ENCODE measurements around the gene INPP5D.
"Not testable (repeated sequence)": the region's sequence is repeated elsewhere in the genome, so short reads cannot be mapped to it uniquely, and the experiment has no call there.

INPP5D gene

DNA sequence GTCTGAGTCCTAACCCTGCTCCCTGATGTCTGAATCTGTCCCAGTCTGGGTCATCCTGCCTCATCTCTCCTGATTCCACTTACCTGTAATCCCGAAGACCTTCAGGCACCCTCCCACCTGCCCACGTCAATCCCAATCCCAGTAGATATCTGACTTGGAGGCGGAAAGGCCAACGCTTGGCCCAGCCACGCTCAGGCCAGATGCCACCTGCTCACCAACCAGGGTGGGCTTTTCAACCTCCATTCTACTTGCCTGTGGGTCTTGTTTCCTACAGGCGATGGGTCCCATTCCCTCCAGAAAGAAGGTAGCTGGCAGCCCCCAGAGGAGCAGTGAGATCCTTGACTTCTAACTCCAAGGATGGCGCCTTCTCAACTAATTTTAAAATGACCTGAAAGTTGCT lies 59.7 kb downstream of the INPP5D start:
- no peak for DNase-seq

DNA sequence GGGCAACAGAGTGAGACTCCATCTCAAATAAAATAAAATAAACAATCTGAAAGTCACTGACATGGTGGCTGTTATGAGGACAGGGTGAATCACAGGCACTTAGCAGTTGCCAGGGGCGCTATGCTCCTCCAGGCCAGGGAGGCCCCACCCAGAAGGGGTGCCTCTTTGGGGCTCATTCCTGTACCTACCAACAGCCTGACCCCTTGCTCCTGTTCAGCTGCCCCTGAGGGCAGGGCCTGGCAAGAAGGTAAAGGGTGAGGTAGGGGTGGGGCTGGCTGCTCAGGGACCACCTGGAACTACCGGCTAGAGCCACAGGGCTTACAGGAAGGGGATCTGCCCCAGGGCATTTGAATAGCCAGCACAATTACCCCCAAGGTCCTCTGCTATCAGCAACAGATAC lies 60.3 kb downstream of the INPP5D start:
- no peak for DNase-seq

DNA sequence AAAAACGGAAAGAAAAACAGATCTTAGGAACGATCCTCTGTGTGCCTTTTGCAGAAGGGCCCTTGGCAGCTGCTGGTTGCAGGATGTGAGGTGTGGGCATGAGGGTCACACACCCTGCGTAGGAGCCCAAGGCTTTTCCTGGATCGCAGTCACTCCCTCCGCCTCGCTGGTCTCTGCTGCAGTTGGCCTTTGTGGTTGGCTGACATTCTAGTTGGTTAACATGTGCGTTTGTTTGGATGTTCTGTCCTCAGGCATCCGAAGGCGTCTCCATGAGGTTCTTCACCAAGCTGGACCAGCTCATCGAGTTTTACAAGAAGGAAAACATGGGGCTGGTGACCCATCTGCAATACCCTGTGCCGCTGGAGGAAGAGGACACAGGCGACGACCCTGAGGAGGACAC lies 61.7 kb downstream of the INPP5D start:
- DNase-seq, result no peak

DNA sequence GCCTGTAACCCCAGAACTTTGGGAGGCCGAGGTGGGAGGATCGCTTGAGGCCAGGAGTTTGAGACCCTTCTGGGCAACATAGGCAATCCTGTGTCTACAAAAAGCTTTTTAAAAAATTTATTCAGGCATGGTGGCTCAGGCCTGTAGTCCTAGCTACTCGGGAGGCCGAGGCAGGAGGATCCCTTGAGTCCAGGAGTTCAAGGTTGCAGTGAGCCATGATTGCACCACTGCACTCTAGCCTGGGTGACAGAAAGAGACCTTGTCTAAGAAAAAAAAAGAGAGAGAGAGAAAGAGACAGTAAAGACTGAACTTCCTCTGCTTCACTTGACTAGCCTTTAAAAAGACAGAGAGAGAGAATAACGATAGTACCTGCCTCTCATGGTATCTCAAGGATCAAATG lies 62.4 kb downstream of the INPP5D start:
- no peak for DNase-seq

DNA sequence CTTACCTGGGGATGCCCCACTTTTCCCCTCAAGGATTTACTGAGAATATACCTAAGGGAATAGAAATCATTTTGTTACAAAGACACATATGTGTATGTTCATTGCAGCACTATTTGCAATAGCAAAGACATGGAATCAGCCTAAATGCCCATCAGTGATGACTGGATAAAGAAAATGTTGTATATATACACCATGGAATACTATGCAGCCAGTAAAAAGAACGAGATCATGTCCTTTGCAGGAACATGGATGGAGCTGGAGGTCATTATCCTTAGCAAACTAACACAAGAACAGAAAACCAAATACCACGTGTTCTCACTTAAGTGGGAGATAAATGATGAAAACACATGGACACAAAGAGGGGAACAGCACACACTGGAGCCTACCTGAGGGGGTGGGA lies 63.4 kb downstream of the INPP5D start:
- not testable (repeated sequence) for DNase-seq

DNA sequence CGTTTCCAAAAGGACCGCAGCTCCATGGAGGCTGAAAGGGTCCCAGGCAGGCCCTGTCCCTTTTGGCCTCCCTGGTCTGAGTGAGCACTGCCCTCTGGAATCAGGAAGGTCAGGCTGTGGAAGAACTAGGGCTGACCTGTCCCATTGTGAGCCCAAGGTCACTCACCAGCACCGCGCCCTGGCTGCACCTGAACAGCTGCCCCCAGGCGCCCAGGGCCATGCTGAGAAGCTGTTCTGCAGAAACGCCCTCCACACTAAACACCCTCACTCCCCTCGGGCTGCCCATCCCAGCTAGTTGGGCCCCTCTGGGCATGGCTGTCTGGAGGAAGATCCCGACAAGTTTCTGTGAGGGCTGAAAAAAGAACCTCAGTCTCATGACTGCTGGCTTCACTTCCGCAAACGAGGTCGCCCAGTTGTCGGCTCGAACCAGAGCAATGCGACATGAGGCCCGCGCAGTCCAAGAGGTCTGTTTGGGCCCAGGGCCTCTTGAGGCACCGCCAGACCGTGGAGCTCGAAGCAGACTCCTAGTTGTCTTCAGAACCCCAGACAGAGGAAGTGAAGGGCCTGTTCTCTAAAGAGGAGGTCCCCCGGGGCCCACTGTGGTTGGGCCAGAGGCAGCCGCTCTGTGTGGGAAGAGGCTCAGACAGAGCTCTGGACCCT lies 64.4 kb downstream of the INPP5D start:
- DNase-seq, result peak; percentile 77

DNA sequence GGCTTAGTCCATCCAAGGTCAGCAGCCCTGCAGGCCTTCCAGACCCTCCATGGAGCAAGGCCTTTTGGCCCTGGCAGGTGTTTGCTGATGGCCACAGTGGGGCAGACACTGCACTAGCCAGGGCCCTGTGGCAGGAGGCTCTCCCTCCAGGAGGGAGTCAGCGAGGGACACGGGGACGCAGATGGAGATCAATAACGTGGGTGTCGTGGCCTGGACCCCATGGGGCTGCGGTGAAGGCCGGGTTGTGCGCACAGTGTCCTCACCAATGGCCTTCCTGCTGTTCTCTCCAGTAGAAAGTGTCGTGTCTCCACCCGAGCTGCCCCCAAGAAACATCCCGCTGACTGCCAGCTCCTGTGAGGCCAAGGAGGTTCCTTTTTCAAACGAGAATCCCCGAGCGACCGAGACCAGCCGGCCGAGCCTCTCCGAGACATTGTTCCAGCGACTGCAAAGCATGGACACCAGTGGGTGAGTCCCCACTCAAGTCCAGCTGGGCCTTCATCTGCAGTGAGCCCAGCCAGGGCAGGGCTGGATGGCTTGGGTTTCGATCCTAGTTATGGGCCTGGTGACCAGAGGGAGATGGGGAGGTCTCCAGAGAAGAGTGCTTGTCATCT lies 65.4 kb downstream of the INPP5D start:
- DNase-seq, result no peak

DNA sequence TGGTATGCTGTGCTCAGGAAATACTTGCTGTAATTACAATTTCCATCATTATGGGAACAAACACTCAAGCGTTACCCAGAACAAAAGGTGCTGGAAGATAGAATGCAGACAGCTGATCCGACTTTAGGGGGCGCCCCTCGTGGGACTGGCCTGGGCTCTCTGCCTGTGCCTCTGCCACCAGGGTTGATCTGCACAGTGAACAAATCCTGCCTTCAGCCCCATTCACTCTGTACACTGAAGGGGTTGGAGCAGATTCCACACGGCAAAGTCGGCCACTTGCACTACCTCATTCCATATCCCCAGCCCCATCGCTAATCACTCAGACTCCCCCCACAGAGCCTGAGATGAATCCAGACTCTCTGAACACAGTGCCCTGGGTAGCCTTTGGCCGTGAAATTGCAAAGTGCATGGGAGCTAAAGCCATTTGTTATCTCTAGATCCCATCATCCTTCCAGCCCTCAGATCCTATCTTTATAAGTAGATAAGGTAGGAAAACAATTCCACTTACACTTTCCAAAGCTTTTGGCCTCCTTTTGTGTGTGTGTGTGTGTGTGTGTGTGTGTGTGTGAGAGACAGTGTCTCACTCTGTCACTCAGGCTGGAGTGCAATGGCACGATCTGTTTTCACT lies 69.3 kb downstream of the INPP5D start:
- DNase-seq, result no peak

DNA sequence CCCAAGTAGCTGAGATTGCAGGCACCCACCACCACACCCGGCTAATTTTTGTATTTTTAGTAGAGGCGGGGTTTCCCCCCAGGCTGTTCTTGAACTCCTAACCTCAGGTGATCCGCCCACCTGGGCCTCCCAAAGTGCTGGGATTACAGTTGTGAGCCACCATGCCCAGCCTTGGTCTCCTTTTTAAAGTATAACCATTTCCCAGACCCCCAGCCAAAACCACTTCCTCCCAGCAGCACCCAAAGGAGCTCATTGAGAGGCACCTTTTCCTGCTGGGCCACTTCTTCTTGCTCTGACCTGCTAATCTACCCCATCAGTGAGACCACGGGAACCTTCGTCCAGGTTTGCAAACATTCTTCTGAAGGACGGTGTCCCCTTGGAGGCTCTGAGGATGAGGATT lies 69.9 kb downstream of the INPP5D start:
- no peak for DNase-seq

DNA sequence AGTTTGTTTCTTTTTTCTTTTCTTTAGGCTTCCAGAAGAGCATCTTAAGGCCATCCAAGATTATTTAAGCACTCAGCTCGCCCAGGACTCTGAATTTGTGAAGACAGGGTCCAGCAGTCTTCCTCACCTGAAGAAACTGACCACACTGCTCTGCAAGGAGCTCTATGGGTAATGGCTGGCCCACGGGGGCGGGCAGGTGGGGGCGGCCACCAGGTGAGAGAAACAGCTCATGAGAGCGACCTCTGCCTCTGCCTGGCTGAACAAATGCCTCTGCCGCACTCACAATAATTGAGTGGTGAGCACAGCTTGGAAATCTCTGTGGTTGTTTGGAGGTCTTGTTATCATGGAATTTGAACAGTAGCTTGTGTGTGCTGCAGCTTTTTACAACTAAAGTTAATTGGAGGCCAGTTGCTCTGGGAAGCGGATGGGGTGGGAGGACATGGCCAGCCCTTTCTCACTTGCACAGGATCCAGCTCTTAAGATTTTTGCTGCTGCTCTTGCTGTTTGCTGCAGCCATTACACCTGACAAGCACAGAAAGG lies 70.4 kb downstream of the INPP5D start:
- no peak for DNase-seq

DNA sequence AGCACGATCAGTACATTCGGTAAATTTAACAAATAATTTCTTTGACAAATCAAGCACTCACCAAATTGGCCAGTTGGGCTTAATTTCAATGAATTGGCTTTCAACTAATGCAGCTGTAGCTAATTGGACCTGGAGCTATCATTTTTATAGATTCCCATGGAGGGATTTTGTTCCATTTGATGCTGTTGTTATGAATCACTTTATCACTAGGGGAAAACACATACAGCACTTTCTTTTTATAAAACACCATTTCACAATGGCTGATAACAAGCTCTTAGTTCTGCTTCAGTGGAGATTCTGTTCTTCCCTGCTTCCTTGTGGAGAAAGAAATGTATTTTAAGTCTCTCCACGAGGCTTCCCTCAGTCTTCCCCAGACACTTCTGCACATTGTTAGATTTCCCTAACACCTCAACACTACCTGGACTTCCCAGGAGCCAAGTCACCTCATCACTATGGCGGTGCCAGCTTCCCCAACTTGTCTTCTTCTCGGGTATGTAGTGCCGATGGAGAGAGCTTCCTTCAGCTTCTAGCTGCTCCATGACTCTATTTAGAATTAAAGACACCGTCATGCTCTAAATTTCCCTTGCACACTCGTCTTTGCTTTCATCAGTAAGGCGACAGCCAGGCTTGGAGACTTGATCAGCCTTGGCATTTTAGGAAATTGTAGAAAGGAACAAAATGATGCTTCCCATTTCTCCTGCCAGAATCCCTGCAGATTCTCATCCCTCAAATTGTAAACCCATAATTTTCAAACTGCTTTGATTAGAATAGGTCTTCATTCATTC lies 72.0 kb downstream of the INPP5D start:
- DNase-seq, result no peak

DNA sequence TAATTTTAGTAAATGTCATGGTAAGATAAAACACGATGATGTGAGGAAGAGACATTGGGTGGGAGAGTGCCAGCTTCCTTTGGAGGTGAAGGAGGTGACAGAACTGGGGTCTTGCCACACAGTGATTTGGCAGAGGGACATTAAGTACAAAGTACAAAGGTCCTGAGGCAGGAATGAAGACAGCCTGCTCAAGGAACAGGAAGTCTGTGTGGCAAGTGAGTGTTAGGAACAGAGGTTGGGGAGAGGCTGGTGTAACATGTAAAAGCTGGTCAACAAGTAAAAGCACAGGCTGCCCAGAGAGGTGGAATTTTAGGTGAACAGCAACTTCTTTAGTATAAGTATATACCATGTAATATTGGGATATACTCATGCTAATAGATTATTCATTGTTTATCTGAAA lies 73.1 kb downstream of the INPP5D start:
- DNase-seq, result no peak

DNA sequence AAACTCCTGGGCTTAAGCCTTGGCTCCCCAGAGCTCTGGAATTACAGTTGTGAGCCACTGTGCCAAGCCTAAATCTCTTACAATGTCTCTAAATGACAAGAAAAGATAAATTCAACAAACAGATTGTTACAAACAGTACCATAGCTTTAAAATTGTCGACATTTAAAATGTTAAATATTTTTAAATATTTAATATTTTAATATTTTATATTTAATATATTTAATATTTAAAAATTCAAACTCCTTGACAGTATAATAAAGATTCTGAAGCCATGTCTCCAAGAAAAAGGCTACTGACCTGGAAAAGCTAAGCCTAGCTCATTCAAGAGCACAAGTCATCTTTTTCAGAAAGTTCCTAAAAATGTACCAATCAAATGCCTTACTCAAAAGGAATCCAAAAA lies 75.3 kb downstream of the INPP5D start:
- DNase-seq, result no peak

DNA sequence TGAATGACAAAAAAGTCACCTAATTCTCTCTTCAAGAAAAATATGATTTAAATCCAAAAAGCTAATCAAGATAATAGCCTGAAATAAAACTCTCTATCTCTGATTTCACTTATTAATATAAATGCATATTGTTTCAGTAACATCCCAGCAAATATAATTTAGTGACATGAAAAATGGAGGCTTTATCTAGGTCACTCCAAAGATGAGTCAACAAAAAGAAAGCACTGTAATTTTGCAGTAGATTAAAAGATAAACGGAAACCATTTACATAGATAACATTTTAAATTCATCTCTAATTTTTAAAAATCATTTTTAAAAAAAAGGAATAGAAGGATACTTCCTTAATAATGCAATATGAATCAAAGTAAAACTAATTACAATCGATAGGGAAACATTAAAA lies 76.9 kb downstream of the INPP5D start:
- no peak for DNase-seq

DNA sequence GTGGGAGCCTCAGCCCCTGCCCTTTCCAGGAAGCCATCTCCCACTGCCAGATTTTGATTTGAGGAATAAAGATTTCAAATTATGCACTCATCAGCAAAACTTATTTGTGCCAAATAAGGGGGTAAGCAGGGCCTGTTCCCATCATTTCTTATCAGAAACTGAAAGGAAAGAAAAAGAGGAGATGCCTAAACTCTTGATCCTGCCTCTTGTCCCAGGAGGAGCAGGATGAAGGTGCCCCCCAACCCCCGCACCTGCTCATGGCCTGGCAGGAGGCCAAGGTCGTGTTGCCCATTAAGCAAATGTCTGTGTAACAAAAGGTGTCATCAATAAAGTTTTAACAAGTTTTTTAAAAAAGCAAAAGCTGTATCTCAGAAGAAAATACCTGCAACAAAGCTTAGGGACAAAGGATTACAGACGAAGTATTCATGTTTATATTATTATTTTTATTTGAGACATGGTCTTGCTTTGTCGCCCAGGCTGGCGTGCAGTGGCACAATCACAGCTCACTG lies 80.0 kb downstream of the INPP5D start:
- DNase-seq, result no peak

DNA sequence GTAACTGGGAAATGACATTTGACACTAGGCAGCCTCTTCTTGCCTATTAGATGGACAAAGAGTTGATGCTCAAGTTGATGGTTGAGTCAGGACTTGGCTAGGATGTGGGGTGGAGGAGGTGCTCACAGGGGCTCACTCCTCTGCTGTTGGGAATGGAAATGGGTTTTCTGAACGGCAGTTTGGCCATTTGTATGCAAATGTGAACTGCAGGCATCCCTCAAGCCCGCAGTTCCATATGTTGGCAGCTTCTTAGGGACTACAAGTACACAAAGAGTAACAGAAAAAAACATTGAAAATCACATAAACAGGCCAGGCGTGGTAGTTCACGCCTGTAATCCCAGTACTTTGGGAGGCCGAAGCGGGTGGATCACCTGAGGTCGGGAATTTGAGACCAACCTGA lies 80.8 kb downstream of the INPP5D start:
- no peak for DNase-seq

DNA sequence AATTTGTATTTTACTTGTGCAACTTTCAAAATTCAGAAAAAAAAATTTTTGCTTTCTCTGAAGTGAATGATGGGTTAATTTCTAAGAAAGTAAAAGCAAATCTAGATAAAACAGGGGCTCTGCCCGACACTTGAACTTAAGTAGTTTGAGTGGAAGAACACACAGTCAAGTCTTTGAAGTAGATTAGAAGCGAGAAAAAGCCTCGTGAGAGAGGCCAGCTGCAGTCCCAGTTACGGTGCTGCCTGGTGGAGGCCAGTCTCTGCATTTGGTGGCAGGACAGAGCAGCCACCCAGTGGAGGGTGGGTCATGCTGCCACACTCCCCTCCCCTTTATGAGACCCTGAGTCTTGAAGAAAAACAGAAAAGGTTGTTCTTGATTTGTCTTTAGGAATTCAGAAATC lies 81.8 kb downstream of the INPP5D start:
- no peak for DNase-seq

DNA sequence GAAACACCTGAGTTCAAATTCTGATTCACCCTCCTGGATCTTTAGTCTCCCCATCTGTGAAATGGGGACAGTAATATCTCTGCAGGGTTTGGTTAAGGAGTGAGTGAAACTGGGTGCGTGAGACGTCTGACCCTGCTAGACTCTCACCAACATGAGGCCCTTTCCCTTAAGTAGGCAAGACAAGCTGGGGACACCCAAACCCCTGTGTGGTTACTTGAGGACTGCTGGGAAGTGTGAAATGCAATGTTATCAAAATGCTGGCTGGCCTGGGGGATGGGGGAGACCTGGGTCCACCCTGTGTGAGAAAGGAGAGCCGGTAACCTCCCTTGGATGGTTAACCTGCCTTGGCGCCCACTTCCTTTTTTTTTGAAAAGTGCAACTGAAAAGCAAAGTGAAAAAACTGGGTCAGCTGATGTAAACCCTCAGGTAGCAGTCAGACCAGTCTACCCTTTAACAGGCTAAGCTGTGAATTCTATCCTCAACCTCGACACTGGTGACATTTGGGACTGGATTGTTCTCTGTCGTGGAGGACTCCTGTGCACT lies 82.3 kb downstream of the INPP5D start:
- peak; percentile 35 for DNase-seq

DNA sequence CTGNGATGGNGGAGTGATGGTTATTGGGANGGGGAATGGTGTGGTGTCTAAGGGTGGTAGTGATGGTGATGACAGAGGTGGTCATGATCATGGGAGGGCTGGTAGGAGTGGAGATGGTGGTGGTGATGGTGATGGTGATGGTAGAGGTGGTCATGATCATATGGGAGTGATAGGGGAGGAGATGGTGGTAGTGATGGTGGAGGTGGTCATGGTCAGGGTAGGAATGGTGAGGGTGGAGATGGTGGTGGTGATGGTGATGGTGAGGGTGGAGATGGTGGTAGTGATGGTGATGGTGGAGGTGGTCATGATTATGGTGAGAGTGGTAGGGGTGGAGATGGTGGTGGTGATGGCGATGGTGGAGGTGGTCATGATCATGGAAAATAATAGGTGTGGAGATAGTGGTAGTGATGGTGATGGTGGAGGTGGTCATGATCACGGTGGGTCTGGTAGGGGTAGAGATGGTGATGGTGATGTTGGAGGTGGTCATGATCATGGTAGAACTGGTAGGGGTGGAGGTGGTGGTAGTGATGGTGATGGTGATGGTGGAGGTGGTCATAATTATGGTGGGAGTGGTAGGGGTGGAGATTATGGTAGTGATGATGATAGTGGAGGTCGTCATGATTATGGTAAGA lies 83.7 kb downstream of the INPP5D start:
- DNase-seq, result no peak

DNA sequence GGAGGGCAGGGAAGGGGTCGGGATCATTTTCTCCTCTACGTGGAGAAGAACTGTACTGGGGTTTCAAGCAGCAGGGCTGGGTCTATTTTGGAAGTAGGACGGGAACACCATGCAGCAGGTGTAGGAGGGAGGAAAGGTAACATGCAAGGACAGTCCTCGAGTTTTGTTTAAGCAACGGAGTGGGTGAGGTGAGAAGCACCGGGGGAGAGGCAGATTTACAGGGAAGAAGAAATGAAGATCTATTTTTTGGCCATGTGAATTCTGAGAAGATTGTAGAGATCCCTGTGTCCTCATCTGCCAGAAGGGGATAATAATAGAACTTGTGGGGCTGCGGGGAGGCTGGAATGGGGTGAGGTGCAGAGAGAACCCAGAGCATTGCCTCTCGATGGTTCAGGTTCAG lies 85.6 kb downstream of the INPP5D start:
- DNase-seq, result no peak

DNA sequence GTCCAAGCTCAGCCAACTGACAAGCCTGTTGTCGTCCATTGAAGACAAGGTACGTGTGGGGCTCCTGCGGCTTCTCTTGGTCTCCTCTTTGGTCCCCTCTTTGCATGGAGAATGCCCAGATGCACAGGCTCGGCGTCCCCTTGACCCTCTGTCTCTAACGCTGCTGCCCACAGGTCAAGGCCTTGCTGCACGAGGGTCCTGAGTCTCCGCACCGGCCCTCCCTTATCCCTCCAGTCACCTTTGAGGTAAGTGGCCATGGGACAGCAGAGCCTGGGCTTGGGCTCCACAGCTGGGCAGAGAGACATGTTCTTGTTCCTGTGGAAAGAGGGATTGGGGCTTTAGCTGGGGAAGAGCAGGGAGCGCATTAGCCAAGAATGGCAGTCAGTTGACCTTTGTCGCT lies 86.1 kb downstream of the INPP5D start:
- no peak for DNase-seq

DNA sequence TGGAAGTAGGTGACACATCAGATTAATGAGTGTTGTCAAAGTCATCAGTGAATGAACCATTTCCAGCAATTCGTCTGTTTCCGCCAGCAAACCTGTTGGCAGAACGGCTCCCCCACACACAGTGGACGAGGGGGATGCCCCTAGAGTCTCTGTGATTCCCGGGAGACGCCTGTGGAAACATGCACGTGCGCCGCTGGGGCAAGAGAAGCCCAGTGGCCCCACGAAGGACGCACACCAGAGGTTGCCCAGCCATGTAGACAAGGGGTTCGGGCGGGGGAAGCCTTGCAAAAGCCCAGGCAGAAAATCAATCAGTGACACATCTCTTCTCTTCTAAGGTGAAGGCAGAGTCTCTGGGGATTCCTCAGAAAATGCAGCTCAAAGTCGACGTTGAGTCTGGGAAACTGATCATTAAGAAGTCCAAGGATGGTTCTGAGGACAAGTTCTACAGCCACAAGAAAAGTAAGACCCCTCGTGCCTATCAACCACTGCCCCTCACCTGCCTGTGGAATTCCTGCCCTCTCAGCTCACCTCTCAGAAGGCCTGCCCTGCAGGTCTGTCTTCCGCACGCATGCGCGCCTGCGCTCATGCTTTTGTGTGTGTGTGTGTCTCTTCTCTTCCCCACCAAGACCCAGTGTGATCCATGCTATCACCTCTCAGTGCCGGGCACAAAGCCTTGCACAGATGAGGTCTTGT lies 87.1 kb downstream of the INPP5D start:
- DNase-seq, result no peak

All from CD4-positive, alpha-beta T cell treated with Interleukin-15 for 1 hour (primary cell).